HG03175 (cell line): ENCODE data around the gene FBN1.

Experiments used
- ATAC-seq: cut with Tn5 transposase; IDR thresholded peaks from one replicate; pipeline ENCODE4 v1.9.1; 2021; ENCODE audit warnings: mild to moderate bottlenecking, moderate library complexity; ENCODE audit not compliant: unreplicated experiment

Gene FBN1

GRCh38 chr15:48409623-48410022 is 235.9 kb downstream of the FBN1 start:
- no peak for ATAC-seq

- ATAC-seq: no peak
Measured at GRCh38 chr15:48408327-48408726, 237.2 kb downstream of the FBN1 start.

- no peak for ATAC-seq
Measured at GRCh38 chr15:48407646-48408045, 237.9 kb downstream of the FBN1 start.

- no peak for ATAC-seq
Measured at GRCh38 chr15:48406911-48407310, 238.6 kb downstream of the FBN1 start.

GRCh38 chr15:48406266-48406891 is 239.1 kb downstream of the FBN1 start:
- no peak for ATAC-seq

- no peak for ATAC-seq
Measured at GRCh38 chr15:48402427-48403177, 242.9 kb downstream of the FBN1 start.

- ATAC-seq: no peak
Measured at GRCh38 chr15:48400086-48400485, 245.4 kb downstream of the FBN1 start.

- no peak for ATAC-seq
Measured at GRCh38 chr15:48397841-48398240, 247.7 kb downstream of the FBN1 start.

- no peak for ATAC-seq
Measured at GRCh38 chr15:48396020-48396419, 249.5 kb downstream of the FBN1 start.

GRCh38 chr15:48395521-48396011 is 249.9 kb downstream of the FBN1 start:
- ATAC-seq: no peak

GRCh38 chr15:48394970-48395369 is 250.5 kb downstream of the FBN1 start:
- no peak for ATAC-seq

- ATAC-seq: no peak
Measured at GRCh38 chr15:48393645-48394506, 251.6 kb downstream of the FBN1 start.

- no peak for ATAC-seq
Measured at GRCh38 chr15:48392356-48392755, 253.2 kb downstream of the FBN1 start.

- ATAC-seq: no peak
Measured at GRCh38 chr15:48391950-48392349, 253.6 kb downstream of the FBN1 start.

- no peak for ATAC-seq
Measured at GRCh38 chr15:48389691-48390143, 255.8 kb downstream of the FBN1 start.

- ATAC-seq: no peak
Measured at GRCh38 chr15:48388910-48389309, 256.6 kb downstream of the FBN1 start.

- ATAC-seq: no peak
Measured at GRCh38 chr15:48388016-48388851, 257.3 kb downstream of the FBN1 start.

GRCh38 chr15:48385031-48385830 is 260.3 kb downstream of the FBN1 start:
- ATAC-seq: no peak

- no peak for ATAC-seq
Measured at GRCh38 chr15:48384616-48385015, 260.9 kb downstream of the FBN1 start.

GRCh38 chr15:48383031-48383430 is 262.5 kb downstream of the FBN1 start:
- no peak for ATAC-seq
